A549 (cell line): Measurements from ENCODE around the gene KRTAP10-8. TPM values are rescaled to one million over a fixed set of nuclear protein-coding genes. Genes with fewer than 3 reads are reported as not detected.

Source experiments
- ATAC-seq, 2 experiments: fragments of 200-7000 bp in 1 of 2; fragments of >200 bp in 1 of 2; cut with Nextera tagmentation in 1 of 2; cut with Tn5 transposase in 1 of 2; 3 replicates each; pipeline versions ENCODE4 v1.8.0 to v1.9.1; 2018 to 2020; ENCODE audit warnings: mild to moderate bottlenecking in 1 of 2, moderate library complexity in 1 of 2
- CTCF ChIA-PET: fragments of 300-600 bp; sonication (Branson Sonifier 250); formaldehyde crosslinking; extraction: SDS; loops from one replicate; lab custom pipeline; 2021; ENCODE audit warnings: antibody characterized with exemption, inconsistent platforms; lab: Yijun Ruan, JAX
- POLR2A ChIA-PET: fragments of 350-600 bp; formaldehyde crosslinking; extraction: SDS; loops from one replicate; lab custom pipeline; 2021; ENCODE audit warnings: antibody characterized with exemption, inconsistent platforms; lab: Yijun Ruan, JAX
- DNase-seq, 2 experiments: peaks; one replicate each; pipeline versions ENCODE4 v3.0.0 to v3.0.0-alpha.2; 2011 to 2016; ENCODE audit warnings: low read depth in 1 of 2, low spot score in 1 of 2
- FAIRE-seq: peaks from 2 replicates; lab custom pipeline; 2011; peaks lifted over from hg19 to GRCh38; lab: Jason Lieb, UNC
- H3K27ac ChIP-seq, 2 experiments: fragments of >200 bp; sonication (Bioruptor Twin); formaldehyde crosslinking; 3 replicates each; pipeline ENCODE4 v1.5.1; 2016 to 2017
- H3K4me1 ChIP-seq: fragments of >200 bp; sonication (Bioruptor Twin); formaldehyde crosslinking; 3 replicates; pipeline ENCODE4 v1.6.1; 2016
- H3K4me2 ChIP-seq: fragments of >200 bp; sonication (Bioruptor Twin); formaldehyde crosslinking; 3 replicates; pipeline ENCODE4 v1.6.1; 2016
- H3K4me3 ChIP-seq: fragments of >200 bp; sonication (Bioruptor Twin); formaldehyde crosslinking; 3 replicates; pipeline ENCODE4 v1.5.1; 2016
- H3K9me3 ChIP-seq: fragments of >200 bp; sonication (Bioruptor Twin); formaldehyde crosslinking; 3 replicates; pipeline ENCODE4 v1.6.1; 2016
- ATOH8 ChIP-seq: fragments of 250-450 bp; sonication (Bioruptor Pico); IDR thresholded peaks from 2 replicates; pipeline ENCODE4 v1.5.0; 2020; ENCODE audit warnings: low read depth, mild to moderate bottlenecking, moderate library complexity
- CBX2 ChIP-seq: fragments of 200-600 bp; sonication (generic); IDR thresholded peaks from 2 replicates; pipeline ENCODE4 v1.6.1; 2016; ENCODE audit warnings: low read depth, mild to moderate bottlenecking, borderline replicate concordance
- CBX8 ChIP-seq: fragments of 200-600 bp; sonication (generic); IDR thresholded peaks from 2 replicates; pipeline ENCODE4 v1.6.1; 2016
- CEBPB ChIP-seq, 2 experiments: fragments of >200 bp in 1 of 2; sonication (Bioruptor Twin) in 1 of 2; formaldehyde crosslinking in 1 of 2; IDR thresholded peaks; 2 replicates each; pipeline ENCODE4 v1.6.1; 2012 to 2016
- EHF ChIP-seq: fragments of 250-450 bp; sonication (Bioruptor Pico); IDR thresholded peaks from 2 replicates; pipeline ENCODE4 v1.5.0; 2020; ENCODE audit warnings: mild to moderate bottlenecking
- FOSB ChIP-seq: fragments of 250-450 bp; sonication (Bioruptor Pico); IDR thresholded peaks from 2 replicates; pipeline ENCODE4 v1.5.0; 2020; ENCODE audit warnings: mild to moderate bottlenecking, moderate library complexity
- HES2 ChIP-seq: fragments of >200 bp; sonication (Bioruptor Twin); formaldehyde crosslinking; IDR thresholded peaks from 2 replicates; pipeline ENCODE4 v1.6.1; 2016
- JUNB ChIP-seq: fragments of >200 bp; sonication (Bioruptor Twin); formaldehyde crosslinking; IDR thresholded peaks from 2 replicates; pipeline ENCODE4 v1.6.1; 2016
- KDM5A ChIP-seq: fragments of 200-600 bp; sonication (generic); IDR thresholded peaks from 2 replicates; pipeline ENCODE4 v1.6.1; 2016; ENCODE audit warnings: antibody characterized with exemption, mild to moderate bottlenecking
- MAFK ChIP-seq: fragments of 450-650 bp; IDR thresholded peaks from 2 replicates; pipeline ENCODE4 v1.6.1; 2014; ENCODE audit not compliant: partially characterized antibody
- MAZ ChIP-seq: fragments of 150-350 bp; IDR thresholded peaks from 2 replicates; pipeline ENCODE4 v1.6.1; 2014; ENCODE audit warnings: antibody characterized with exemption, low read depth, low read length, borderline replicate concordance
- PBX3 ChIP-seq: IDR thresholded peaks from 2 replicates; pipeline ENCODE4 v1.6.1; 2012
- RAD21 ChIP-seq, 2 experiments: fragments of >200 bp in 1 of 2; sonication (Bioruptor Twin) in 1 of 2; formaldehyde crosslinking in 1 of 2; IDR thresholded peaks in 1 of 2; conservative IDR thresholded peaks in 1 of 2; 2 replicates in 1 of 2; 3 replicates in 1 of 2; pipeline ENCODE4 v1.6.1; 2012 to 2018; ENCODE audit warnings: inconsistent platforms in 1 of 2
- REST ChIP-seq: fragments of 200-600 bp; sonication (generic); IDR thresholded peaks from 2 replicates; pipeline ENCODE4 v1.6.1; 2016; ENCODE audit warnings: antibody characterized with exemption, mild to moderate bottlenecking, moderate library complexity
- SREBF2 ChIP-seq: fragments of 450-650 bp; IDR thresholded peaks from 2 replicates; pipeline ENCODE4 v1.6.1; 2014; ENCODE audit warnings: mild to moderate bottlenecking, moderate library complexity
- WGBS: methylation state at CpG from one replicate; pipeline ENCODE4 v1.1.6; 2017; ENCODE audit errors: missing lambda C conversion rate; 5-methylcytosine and 5-hydroxymethylcytosine counted together
- polyA plus RNA-seq, 4 experiments: library from polyadenylated mRNA; depleted of rRNA in 3 of 4; stranded (reverse); fragments of >200 nt; fragmentation: RNase III in 1 of 4; extraction: RNeasy Plus Mini Kit Qiagen cat#74134 plus additional on column Dnase treatment in 1 of 4; gene quantifications; 2 replicates in 3 of 4; 3 replicates in 1 of 4; pipeline ENCODE4 v1.2.3, GENCODE V29; 2011 to 2017

Gene KRTAP10-8
- polyA plus RNA-seq, 2 of the 4 experiments (the other 2 are of a cell fraction), result not detected

- Histone ChIP-seq H3K9me3 (peaks cover 20% of the 10 kb centered on the region), H3K4me2 (no peak overlapping the region), H3K27ac (no peak overlapping the region), H3K4me1 (no peaks in the 10 kb centered on the region), H3K4me3 (no peak overlapping the region)
- DNase-seq (no peak), FAIRE-seq (no peak), ATAC-seq (no peak)
- 63% methylated on average over 12 of the region's 17 CpGs for WGBS
- TF ChIP-seq CEBPB (IDR thresholded peaks at IDR 0.05) (no peak), MAFK (no peak), ATOH8 (CRISPR knock-in tag) (no peak), JUNB (no peak)
- ChIA-PET CTCF (interaction anchor here (1.3 kb wide), 1 partner anchor 47 kb away, joined by 3 read pairs; no protein-coding TSS in a partner anchor), POLR2A (no interaction called here)
Observed at GRCh38 chr21:44578371-44579055, 33.4 kb upstream of the KRTAP10-8 start.

GRCh38 chr21:44579056-44579832 is 32.6 kb upstream of the KRTAP10-8 start:
- 49% methylated on average over 4 of the region's 22 CpGs for WGBS
- no peak for FAIRE-seq

More at GRCh38 chr21:44579056-44579832, 32.6 kb upstream of the KRTAP10-8 start:
- DNase-seq, result no peak
- no peak for ATAC-seq
- ChIA-PET CTCF (interaction anchor here (1.3 to 2.1 kb wide), 3 partner anchors 9 to 163 kb away, joined by 3 to 6 read pairs (median 3); no protein-coding TSS in a partner anchor), POLR2A (no interaction called here)
- TF ChIP-seq CEBPB (IDR thresholded peaks at IDR 0.05) (no peak), PBX3 (no peak), HES2 (no peak), MAZ (no peak), KDM5A (no peak), REST (no peak), FOSB (no peak), RAD21 (conservative IDR thresholded peaks at IDR 0.05 in 1 of 2, IDR thresholded peaks at IDR 0.05 in 1 of 2) (no peak), CBX2 (no peak), CBX8 (no peak), EHF (CRISPR knock-in tag) (no peak), SREBF2 (no peak), MAFK (no peak)
- H3K9me3 ChIP-seq, result peaks cover 20% of the 10 kb centered on the region
- no peaks in the 10 kb centered on the region for H3K4me1 ChIP-seq
- H3K27ac ChIP-seq, result no peak overlapping the region
- no peak overlapping the region for H3K4me2 ChIP-seq
- no peak overlapping the region for H3K4me3 ChIP-seq
